ENCODE data around the gene JAZF1.

Gene JAZF1

DNA sequence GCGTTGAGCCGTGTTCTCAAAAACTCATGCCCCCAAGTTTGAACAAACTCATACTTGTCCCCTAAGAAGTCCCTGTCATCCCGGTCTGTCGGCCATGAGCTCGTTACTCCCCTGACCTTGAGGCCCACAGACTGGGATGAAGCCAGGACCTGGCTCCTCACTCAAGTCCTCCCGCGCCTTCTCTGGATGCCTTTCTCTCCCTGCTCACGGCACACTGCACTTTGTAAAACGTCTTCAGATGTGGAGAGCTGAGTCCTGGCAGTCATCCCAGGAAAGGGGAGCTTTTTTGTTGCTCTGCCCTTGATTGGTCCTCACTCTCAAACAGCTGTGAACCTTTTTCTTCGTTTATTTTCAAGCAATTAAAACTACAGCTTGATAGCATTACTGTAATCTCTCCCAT is 110.8 kb downstream of the JAZF1 start:
- DNase-seq = no peak

DNA sequence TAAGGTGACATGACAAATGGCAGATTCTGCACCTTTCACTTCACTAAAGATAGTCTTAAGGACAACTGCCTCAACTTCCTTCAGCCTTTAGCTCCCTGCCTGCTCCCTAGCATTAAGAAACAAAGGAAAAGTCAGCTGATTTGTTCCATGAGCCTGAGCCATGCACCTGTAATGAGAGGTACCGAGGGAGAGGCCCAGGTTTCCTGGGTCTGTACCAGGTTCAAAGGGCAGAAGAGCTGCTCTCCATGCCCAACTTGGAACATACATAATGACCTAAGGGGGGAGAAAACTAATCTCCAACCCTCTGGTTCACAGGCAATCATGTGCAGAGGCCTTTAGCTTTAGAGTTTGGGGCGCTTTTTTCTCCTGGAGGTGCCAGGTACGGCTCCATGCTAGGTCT is 111.2 kb downstream of the JAZF1 start:
- no peak for DNase-seq

DNA sequence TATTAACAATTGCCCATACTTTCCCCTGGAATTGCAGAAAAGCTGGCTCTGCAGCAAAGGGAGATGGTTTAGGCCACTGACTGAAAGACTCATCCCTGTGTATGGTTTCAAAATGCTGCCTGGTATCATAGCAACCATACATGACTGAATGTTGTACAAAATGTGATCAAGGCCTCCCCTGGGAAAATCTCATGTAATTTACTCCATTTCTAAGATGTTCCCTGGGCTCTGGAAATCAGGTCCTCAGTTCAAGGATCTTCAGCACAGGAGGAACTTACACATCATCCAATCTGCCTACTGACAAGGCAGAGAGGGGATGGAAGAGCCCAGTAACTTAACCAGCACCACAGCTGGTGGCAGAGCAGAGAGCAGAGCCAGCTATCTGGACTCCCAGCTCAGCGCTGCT is 111.8 kb downstream of the JAZF1 start:
- DNase-seq = no peak

DNA sequence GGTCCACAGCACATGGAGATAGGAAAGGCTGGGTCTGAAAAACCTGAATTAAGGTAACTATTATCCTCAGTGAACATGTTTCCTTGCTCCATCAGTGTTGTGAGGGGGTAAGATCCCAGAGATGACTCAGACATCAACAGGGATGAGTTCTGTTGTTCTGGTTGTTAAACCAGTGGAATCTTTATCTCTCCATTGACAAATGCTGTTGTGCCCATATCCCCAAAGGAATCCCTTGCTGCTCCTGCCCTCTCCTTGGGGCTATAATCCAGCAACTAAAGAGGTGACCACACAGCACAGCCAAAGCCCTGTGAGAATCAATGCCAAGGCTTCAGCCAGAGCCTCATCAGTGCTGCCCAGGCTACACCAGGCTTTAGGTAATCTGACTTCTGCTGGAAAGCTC is 113.4 kb downstream of the JAZF1 start:
- no peak for DNase-seq

DNA sequence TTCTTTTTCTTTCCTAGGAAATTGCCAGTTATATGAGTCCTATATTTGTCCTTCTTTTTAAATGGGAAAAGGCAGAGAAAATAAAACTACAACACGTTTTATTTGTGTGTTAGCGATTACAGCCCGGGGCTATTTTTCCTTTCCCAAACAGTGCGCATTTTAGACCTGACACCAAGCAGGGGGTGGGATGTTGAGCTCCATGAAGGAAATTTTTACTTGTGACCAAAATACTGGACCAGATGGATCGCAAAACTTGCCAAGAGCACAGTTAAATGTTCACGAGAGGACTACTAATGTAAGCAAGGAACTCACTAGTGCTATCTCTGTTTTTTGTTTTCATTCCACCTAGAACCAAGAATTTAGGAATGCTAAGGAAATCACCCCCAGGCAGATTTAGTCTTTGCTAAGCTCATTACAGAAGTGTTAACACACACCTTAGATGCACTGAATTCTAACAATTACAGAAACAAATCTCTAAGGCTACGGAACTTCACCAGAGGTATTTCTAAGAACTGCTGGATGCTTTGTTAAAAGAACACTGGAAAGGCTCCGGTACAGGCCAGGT is 114.8 kb downstream of the JAZF1 start:
- DNase-seq = no peak

DNA sequence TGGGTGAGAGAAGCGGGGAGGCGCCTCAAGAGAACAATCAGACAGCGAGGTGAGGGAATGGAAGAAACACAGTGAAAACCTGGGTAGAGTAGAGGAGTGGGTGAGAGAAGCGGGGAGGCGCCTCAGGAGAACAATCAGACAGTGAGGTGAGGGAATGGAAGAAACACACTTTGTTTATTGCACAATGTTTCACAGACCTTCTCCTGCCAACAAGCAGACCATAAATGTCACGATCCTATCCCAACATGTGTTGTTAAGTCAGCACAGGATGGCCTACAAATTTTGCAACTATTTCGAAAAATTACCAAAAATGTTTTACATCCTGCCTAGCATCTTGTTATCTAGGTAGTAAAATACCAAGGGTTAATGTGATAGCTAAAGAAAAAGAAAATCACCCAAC is 115.3 kb downstream of the JAZF1 start:
- DNase-seq = no peak

DNA sequence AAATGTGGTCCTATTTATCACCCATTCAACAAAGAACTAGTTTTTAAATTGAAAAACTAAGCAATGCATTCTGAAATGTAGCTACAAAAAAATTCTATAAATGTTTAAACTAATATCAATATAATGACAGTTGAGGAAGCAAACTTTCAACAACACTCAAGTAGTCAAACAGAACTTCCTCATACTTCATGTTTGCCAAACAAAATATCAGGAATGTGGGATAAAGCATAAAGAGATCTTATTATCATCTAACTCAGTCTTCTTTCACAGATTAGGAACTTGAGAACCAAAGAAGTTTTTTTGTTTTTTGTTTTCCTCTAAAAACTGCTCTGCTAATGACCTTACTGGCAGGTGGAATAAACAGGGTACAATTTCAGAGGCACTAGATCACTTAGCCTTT is 116.2 kb downstream of the JAZF1 start:
- no peak for DNase-seq

DNA sequence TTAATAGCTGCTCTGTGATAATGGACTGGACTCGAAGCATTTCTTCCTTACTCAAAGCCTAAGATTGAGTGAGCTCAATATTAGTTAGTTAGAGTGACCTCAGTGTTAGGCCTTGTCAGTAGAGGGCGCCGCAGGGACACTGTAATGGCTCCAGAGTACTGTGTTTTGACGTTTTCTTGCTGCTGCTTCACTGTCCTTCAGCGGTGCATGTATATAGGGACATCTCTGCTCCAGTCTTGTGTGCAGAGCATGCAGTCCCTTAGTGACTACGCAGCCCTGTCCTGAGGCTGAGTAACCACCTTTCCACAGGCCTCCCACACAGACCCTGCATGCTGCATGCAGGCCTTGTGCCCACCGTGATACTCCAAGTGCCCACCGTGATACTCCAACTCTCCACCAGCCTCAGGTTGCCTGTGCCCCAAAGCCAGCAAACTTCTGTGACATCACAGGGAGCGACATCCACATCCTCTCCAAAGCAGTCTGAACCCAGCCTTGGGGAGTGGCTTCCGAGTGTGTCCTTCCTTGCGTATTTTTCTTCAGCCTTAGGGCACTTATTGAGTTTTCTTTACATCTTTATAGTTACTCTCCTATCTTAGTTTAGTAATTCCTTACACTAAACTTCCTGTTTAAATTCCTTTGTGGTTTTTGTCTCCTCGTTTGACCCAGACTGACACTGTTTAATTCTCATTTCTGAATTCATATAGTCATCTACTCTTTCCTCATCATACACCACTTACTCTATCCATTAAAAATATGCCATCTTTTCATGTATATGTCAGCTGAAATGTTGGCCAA is 118.2 kb downstream of the JAZF1 start:
- DNase-seq = peak; percentile 78

DNA sequence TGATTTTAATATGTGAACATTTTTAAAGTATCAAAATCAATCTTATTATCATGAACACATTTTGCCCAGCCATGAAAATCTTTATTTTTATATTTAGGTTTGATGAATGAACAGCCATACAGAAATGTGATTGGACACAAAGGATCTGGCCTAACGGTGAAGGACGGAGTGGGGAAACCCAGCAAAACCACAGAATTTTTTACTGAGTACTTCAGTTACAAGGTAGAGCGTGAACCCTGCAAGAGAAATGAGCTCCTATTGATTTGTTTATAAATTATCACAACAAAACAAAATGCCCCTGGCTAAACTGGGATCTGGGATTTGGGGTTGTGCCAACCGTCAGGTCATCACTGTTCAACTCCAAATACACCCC is 118.8 kb downstream of the JAZF1 start:
- DNase-seq = no peak

DNA sequence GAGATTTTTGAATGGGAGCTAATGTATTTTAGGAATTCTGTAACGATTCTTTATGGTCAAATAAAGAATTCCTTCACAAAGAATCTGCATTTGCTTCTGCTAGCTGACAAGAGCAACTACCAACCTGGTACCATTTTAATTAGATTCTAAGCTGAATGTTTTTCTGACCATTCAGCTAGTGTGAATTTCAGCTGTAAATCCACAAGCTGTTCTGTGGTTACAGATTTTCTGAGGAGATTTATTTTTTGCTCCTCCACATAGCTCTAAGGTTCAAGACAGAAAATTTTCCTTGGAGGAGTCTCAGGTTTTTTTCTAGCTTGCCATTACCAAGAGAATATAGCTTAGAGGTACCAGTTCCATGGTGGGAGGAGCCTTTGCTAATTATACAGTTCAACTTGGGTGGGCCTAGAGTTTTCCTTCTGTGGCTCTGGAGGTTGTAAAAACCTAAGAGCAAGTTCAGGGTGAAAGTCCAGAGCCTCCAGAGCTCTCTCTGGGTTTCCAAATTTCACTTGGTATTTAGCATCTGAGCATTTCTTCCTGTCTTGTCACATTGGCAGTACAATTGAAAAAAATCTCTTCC is 120.1 kb downstream of the JAZF1 start:
- DNase-seq = no peak

DNA sequence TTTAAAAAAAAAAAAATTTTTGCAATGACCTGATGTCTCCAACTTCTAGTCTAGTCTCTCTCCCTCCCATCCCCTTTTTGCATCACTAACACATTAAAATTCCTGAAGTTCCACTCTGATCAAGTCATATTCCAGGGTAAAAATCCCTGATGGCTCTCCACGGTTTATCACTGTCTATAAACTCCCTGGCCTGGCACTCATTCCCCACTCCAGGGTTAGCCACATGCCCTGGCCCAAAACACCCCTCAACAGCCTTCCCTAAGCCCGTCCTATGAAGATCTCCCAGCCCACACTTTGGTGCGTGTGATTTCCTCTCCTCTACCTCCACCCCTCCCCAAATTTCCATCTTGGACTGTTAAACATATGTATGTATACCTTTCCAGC is 125.4 kb downstream of the JAZF1 start:
- DNase-seq = no peak

DNA sequence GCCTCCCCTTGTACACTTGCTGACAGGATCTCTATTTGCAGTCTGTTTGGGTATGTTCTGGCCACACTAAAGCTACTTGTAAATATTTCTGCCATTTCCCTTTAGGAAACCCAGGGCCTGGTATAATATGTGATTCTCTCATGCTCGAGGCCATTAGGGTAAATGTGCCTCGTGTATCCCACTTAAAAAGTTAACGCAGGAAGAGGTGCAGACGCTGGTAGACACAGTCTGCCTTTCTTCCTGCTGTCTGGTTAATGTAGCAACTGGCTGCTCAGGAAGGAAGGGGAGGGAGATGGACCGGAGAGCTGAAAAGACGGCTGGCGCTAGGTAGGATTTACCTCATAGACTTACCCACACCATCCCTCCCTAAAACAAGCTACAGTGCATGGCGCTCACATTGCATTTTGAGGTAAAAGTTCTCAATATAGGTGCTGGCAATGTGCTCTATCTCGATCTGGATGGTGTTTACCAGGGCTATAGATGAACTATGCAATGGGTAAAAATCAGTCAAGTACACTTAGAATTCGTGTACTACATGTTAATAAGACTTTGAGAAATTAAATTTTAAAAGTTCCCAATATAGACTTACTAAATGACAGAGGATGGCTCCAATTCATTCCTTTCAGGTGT is 125.9 kb downstream of the JAZF1 start:
- DNase-seq = no peak

DNA sequence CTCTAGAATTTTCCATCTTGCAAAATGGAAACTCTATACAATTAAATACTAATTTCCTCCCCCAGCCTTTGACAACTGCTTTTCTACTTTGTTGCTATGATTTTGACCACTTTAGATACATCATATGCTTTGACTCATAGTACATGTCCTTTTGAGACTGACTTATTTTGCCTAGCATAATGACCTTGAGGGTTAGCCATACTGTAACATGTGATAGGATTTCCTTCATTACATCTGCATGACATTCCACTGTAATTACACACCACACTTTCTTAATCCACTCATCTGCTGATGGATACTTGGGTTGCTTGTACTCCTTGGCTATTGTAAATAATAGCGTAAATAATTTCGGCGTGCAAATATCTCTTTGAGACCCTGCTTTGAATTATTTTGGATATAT is 127.7 kb downstream of the JAZF1 start:
- no peak for DNase-seq

DNA sequence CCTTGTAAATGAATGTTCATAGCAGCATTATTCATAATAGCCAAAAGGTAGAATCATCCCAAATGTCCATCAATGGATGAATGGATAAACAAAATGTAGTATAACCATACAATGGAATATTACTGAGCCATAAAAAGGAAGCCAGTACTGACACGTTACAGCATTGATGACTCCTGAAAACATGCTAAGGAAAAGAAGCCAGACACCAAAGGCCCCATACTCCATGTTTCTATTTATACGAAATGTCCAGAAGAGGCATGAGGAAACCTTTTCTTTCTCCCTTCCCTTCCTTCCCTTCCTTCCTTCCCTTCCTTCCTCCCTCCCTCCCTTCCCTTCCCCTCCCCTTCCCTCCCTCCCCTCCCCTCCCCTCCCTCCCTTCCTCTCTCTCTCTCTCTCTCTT is 131.9 kb downstream of the JAZF1 start:
- no peak for DNase-seq

DNA sequence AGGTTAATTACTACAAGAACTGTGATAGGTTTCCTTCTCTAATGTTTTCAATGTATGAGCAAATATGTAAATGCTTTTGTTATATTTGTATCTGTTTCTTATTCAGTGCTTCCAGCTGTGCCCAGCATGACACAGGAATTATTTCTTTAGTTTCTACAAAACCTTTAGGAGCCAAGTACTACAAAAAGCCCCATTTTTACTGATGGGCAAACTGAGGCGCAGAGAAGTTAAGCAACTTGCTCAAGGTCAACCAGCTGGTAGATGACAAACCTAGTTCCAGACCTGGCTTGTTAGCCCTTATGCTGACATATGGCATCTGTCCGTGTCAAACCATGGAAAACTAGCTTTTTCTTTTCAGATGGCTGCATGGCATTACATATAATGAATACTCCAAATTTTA is 134.6 kb downstream of the JAZF1 start:
- no peak for DNase-seq

DNA sequence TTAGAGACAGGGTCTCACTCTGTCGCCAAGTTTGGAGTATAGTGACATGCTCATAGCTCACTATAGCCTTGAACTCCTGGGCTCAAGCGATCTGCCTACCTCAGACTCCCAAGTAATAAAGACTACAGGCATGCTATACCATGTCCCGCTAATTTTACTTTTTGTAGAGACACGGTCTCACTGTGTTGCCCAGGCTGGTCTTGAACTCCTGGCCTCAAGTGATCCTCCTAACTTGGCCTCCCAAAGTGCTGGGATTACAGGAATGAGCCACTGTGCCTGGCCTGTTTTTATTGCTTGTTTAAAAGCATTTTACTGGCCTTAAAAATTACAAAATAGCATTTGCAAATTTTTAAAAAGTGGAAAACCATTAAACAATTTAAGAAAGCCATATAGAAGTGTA is 135.0 kb downstream of the JAZF1 start:
- no peak for DNase-seq

DNA sequence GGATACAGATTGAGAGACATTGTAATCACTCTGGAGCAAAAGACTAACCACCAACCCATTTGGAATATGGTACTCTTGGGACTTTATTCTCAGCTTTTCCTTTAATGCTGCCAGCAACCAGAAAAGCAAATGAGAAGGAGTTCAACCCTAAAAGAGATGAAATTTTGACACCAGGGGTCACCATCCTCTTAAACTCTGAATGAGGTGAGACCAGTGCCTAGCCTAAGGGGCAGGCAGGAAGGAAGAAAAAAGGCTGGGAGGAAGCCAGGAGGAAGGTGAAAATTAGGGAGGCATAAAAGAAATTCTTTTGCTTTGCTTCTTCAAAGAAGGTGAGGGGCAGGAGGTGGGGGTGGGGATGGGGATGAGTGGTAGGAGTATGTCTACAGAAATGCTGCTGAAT is 135.8 kb downstream of the JAZF1 start:
- DNase-seq = no peak

DNA sequence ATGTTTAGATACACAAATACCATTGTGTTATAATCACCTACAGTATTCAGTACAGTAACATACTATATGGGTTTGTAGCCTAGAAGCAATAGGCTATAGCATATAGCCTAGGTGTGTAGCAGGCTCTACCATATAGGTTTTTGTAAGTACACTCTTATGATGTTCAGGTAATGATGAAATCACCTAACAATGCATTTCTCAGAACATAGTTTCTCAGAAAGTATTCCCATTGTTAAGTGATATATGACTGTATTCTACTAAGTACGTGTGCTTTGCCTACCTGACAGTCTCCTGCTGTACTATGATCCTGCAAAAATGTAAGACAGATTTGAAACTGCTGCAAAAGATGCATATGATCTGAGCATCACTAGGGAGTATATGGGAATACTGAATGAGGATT is 137.9 kb downstream of the JAZF1 start:
- no peak for DNase-seq

DNA sequence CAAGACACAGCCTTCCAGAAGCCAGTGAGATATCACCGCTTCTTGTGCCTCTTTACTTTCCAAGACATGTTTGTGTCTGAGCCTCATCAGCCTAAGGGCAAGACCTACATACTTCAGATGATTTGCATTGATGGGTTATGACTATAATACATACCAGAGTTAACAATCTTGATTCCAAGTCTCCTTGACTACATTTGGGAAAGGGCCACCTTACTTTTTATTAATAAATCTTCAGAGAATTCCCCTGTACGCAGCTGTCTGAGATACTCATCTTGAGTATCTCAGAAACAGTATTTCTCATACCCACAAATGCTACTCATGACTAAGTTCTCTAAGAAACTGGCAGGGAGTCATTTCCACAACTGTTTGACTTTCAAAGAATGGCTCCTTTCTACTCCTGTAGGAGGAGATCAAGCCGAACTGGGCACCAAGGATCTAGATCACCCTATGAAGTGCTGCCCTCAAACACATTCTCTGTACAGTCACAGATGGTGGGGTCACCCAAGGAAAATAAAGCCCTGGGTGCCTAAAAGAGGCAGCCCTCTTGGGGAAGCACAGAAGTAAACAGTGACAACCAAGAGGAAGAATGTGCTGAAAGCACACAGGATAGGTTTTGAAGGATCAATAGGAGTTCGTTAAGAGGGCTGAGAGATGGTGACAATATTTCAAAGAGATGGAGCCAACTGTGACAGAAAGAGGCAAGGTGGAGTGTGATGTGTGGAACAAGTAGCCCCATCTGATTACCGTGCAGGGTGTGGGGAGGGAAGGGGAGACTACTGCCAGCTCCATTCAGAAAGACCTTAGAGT is 138.9 kb downstream of the JAZF1 start:
- no peak for DNase-seq

DNA sequence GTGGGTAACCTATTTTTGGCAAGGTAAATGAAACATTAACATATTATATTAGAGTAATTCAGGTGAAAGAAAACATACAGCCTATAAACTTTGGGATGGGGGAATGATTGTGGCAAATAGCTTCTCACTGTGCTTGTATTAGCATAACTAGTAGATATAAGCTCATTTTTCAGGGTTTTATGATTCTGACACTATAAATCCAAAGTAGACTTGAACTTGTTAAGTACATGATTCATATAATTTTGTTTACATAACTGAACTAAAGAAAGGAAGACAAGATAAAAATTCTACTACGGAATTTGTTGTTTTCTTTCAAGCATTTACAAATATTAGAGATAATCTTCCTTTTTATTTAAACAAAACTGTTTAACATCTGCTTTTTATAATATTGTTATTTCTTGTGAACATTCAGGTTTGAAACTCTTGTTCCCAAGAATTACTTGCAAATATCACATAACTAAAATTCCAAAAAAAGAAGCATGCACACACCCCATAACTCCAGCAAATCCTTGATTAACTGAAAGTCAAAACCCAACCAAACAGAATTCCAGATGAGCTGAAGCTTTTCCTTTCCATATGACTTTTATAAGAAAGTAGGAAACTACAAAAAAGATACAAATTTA is 142.3 kb downstream of the JAZF1 start:
- no peak for DNase-seq

DNA sequence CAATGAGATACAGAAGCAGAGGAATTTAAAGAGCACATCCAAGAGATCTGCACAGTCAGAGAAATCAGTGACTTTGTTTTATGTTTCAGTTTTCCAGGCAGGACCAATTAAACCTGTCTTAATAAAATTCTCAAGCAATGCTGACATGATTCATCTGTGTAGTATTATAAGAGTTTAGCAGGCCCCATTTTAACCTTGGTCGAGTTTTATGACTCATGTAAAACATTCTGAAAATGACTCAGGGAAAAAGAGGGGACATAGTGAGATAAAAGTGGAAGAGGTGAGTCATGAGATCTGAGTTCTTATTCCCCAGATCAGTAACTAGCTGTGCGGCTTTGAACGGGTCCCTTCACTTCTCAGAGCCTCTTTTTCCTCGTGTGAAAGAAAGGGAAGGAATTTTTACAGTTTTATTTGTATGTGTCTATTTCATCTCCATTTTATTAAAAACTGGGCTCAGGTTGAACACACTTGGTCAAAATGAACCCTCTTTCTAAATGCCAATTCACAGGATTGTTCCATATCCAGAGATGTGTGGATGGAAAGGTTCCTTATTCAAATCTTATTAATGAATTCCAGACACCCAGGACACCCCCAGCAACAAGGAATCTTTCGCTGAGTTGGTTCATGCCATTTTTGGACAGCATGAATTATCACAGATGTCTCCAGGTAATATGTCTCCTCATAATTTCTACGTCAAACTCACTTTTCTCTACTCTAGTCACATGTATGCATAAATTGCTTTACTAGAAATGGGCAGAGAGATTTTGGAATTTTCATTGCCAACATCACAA is 143.2 kb downstream of the JAZF1 start:
- no peak for DNase-seq

DNA sequence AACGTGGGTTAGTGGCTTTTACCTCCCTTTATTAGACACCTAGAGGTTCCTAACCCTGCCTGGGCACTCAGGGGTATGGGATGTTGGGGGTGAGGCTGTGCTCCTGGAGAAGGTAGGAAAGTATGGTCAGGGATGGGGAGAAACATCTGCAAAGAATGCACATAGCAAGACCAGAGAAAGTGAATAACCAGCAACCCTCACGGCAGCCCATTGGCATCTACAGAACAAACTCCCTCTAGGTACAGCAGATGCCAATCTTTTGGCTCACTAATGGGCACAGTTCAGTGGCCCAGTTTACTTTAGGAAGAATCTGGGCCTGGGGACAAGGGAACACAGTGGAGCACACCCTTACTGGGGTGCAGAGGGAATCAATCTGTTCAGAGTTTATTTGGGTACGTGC is 143.9 kb downstream of the JAZF1 start:
- DNase-seq = no peak
